KOPT-K1 (cell line): ENCODE measurements around the gene DGAT2.

Experiments used
- H3K27ac ChIP-seq: fragments of 200-600 bp; sonication (generic); 2 replicates; pipeline ENCODE4 v1.5.1; 2016; ENCODE audit warnings: antibody characterized with exemption, mild to moderate bottlenecking, low read depth, low read length; ENCODE audit not compliant: poor library complexity, severe bottlenecking
- H3K36me3 ChIP-seq: fragments of 200-600 bp; sonication (generic); 2 replicates; pipeline ENCODE4 v1.5.1; 2017; ENCODE audit warnings: antibody characterized with exemption, mild to moderate bottlenecking, low read length, moderate library complexity; ENCODE audit not compliant: insufficient read depth
- H3K9me3 ChIP-seq: fragments of 200-600 bp; sonication (generic); 2 replicates; pipeline ENCODE4 v1.5.1; 2017; ENCODE audit warnings: antibody characterized with exemption, low read length, mild to moderate bottlenecking; ENCODE audit not compliant: insufficient read depth, poor library complexity, severe bottlenecking

Gene DGAT2

DNA sequence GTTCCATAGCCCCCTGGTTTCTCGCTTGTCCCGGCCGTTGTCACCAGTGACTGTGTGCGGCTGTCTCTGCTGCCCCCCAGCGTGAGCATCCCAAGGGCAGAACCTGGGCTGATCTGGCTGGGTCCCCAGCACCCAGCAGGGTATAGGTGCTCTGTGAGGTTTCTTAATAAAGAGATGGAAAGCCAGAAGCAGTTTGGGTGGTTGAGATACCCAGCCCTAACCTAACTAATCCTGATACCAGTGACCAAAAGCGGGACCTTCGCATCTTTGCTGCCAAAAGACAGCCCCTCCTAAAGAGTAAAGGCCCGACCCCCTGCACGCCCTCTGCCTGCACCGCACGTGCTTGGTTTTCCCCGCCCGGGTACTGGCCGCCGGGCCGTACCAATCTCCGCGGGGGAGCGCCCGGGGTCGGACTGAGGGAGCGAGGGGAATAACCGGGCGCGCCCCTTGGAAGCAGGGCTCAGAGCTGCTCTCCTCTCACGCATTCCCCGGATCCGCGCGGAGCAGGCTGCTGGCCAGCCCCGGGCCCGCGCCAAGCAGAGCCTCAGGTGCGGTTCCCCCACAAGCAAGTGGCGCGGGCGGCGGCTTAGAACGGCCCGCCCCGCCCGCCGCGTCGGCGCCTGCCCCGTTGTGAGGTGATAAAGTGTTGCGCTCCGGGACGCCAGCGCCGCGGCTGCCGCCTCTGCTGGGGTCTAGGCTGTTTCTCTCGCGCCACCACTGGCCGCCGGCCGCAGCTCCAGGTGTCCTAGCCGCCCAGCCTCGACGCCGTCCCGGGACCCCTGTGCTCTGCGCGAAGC, at the start of gene DGAT2:
Gene DGAT2 (plus strand): TSS at position 667 of the 797 bp plus-strand sequence. CDS start 214 bp downstream, outside the sequence.
- Histone ChIP-seq H3K9me3 (no peaks in the 10 kb centered on the region), H3K27ac (peak within 1 kb of the TSS; percentile 63), H3K36me3 (no peaks in the 10 kb centered on the region)

- H3K27ac ChIP-seq = no peak overlapping the region
- H3K9me3 ChIP-seq = no peaks in the 10 kb centered on the region
- no peaks in the 10 kb centered on the region for H3K36me3 ChIP-seq
Measured at GRCh38 chr11:75719340-75720239, 49.0 kb upstream of the DGAT2 start.

- H3K27ac ChIP-seq = no peak overlapping the region
- no peaks in the 10 kb centered on the region for H3K36me3 ChIP-seq
- no peaks in the 10 kb centered on the region for H3K9me3 ChIP-seq
Measured at GRCh38 chr11:75720639-75721038, 47.9 kb upstream of the DGAT2 start.

- Histone ChIP-seq H3K36me3 (no peaks in the 10 kb centered on the region), H3K9me3 (no peaks in the 10 kb centered on the region), H3K27ac (no peak overlapping the region)
Measured at GRCh38 chr11:75721852-75722668, 46.5 kb upstream of the DGAT2 start.

DNA sequence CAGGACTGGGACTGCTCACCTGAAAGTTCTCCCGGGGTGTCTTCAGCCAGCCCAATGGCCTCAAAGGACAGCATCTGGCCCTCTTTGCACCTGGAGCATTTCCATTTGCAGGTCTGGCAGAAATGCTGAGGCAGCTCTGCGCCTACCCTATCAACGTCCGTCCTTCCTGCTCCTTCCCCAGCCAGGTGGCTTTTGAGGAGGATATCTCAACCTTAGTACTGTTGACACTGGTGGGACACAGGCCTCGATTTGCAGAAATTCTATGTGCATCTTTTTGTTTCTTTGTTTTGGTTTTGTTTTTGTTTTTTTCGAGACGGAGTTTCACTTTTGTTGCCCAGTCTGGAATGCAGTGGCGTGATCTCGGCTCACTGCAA, 45.9 kb upstream of the DGAT2 start:
- no peaks in the 10 kb centered on the region for H3K36me3 ChIP-seq
- H3K27ac ChIP-seq = no peak overlapping the region
- no peaks in the 10 kb centered on the region for H3K9me3 ChIP-seq

- Histone ChIP-seq H3K27ac (no peak overlapping the region), H3K36me3 (no peaks in the 10 kb centered on the region), H3K9me3 (no peaks in the 10 kb centered on the region)
Measured at GRCh38 chr11:75725547-75726320, 42.8 kb upstream of the DGAT2 start.

DNA sequence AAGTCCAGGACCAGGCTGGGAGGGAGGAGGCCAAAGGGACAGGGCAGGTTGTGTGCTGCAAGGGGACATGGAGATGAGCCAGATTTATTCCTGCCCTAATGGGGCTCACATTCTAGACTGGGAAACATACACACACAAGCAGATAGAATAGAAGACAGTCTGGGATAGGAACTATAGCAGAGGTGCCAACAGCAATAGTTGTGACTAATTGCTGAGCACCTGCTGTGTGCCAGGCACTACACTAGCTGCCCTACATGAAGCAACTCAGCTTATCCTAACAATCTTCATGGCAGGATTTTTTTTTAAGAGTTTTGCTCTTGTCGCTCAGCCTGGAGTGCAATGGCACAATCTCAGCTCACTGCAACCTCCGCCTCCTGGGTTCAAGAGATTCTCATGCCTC, 39.6 kb upstream of the DGAT2 start:
- Histone ChIP-seq H3K36me3 (no peaks in the 10 kb centered on the region), H3K27ac (no peak overlapping the region), H3K9me3 (no peaks in the 10 kb centered on the region)

GRCh38 chr11:75731095-75731494, 37.5 kb upstream of the DGAT2 start:
- Histone ChIP-seq H3K9me3 (no peaks in the 10 kb centered on the region), H3K27ac (no peak overlapping the region), H3K36me3 (no peaks in the 10 kb centered on the region)

DNA sequence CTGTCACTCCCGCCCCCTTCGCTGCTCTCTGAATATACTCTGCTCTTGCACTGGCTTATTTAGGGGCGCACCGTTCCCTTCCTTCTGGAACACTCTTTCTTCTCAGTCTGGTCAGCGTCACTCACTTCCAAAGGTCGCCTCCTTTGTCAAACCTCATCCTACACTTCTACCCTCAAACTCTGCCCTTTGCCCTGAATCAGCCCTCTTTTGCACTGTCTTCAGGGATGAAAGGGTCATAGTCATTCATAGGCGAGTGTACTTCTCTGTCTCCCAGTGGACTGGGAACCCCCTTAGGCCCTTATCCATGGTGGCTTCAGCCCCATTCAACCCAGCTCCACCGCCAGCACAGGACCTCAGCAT, 35.5 kb upstream of the DGAT2 start:
- no peaks in the 10 kb centered on the region for H3K9me3 ChIP-seq
- H3K36me3 ChIP-seq = no peaks in the 10 kb centered on the region
- no peak overlapping the region for H3K27ac ChIP-seq

DNA sequence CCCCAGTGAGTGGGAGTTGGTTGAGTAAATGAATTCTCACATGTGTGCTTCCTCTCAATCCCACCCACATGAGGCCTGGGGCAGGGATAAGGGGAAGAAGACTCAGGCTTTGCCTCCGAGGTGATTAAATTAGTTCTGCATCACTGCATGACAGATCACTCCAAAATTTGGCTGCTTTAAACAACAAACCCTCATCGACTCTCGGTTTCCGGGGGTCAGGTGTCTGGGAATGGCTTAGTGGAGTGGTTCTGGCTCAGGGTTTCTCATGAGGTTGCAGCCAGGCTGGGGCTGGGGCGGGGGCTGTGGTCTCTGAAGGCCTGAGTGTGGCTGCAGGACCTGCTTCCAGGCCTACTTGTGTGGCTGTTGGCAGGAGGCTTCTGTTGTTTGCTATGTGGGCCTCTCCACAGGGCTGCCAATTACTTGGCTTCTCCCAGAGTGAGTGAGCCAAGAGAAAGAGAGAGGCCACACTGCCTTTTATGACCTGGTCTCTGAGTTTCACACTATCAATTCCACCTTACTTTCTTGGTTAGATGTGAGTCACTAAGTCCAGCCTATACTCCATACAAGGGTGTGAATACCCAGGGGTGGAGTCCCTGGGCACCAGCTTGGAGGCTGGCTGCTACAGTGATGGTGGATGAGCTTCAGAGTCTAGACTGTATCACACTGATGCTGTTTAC, 35.0 kb upstream of the DGAT2 start:
- Histone ChIP-seq H3K27ac (no peak overlapping the region), H3K36me3 (no peaks in the 10 kb centered on the region), H3K9me3 (no peaks in the 10 kb centered on the region)

DNA sequence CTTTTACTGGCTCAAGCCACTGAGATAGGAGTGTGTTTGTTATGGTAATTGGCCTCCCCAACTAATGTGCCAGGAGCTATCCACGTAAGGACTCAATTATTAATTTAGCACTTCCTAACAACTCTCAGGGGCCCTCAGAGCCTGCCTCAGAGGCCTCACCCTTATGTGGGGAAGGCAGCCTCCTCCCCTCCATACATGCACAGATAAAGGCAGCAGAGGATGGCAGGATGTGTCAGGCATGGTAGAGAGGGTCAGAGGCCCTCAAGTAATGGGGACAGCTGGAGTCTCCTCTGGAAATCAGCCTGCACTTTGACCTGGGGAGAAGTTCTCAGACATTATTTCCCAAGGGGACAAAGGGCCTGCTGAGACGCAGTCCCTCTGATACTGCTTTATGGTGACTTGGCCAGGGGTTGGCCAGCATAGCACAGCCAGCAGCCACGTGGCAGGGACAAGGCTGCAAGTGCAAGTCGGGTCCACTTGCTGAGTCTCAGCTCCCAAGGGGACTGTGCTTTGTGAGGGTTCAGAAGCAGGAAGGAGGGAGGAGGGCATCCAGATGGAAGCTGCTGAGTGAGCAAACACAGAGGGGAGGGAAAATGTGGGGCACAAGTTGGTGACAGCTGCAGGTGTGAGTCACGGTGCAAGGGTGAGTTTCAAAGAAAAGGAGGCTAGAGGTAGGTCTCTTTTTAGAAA, 33.9 kb upstream of the DGAT2 start:
- Histone ChIP-seq H3K36me3 (no peaks in the 10 kb centered on the region), H3K27ac (no peak overlapping the region), H3K9me3 (no peaks in the 10 kb centered on the region)

GRCh38 chr11:75735181-75735845, 33.3 kb upstream of the DGAT2 start:
- Histone ChIP-seq H3K9me3 (no peaks in the 10 kb centered on the region), H3K36me3 (no peaks in the 10 kb centered on the region), H3K27ac (no peak overlapping the region)

- Histone ChIP-seq H3K27ac (no peak overlapping the region), H3K9me3 (no peaks in the 10 kb centered on the region)
Measured at GRCh38 chr11:75737314-75737713, 31.3 kb upstream of the DGAT2 start.

More at GRCh38 chr11:75737314-75737713, 31.3 kb upstream of the DGAT2 start:
- no peaks in the 10 kb centered on the region for H3K36me3 ChIP-seq
